Measurements from ENCODE around the gene BAZ1B. TPM values are rescaled to one million over a fixed set of nuclear protein-coding genes. Genes with fewer than 3 reads are reported as not detected.
A peak's percentile ranks its signal among the peaks of the same experiment; 100 is the strongest.
"Not testable (repeated sequence)": the region's sequence is repeated elsewhere in the genome, so short reads cannot be mapped to it uniquely, and the experiment has no call there.

BAZ1B gene
- total and polyA plus RNA-seq, 4 donors = 8.6 to 31.3 (median 21.5) TPM

GRCh38 chr7:73404860-73405259, 117.2 kb downstream of the BAZ1B start:
- DNase-seq (ENCODE audit: low spot score); H3K27ac ChIP-seq (ENCODE audit: low read depth in 1 of 2, low read length in 2 of 2); H3K27me3 ChIP-seq (ENCODE audit: control insufficient read depth in 4 of 4, insufficient read depth in 4 of 4, low read length in 3 of 4); H3K4me3 ChIP-seq (ENCODE audit: low read depth in 1 of 3, low read length in 3 of 3); H3K9me3 ChIP-seq (ENCODE audit: control insufficient read depth in 4 of 4, low read length in 3 of 4); H3K36me3 ChIP-seq (ENCODE audit: control insufficient read depth in 4 of 4, insufficient read depth in 3 of 4, low read depth in 1 of 4, low read length in 3 of 4); H3K9ac ChIP-seq (ENCODE audit: low read depth in 1 of 2, low read length in 2 of 2); H3K4me1 ChIP-seq (ENCODE audit: control insufficient read depth in 4 of 4, insufficient read depth in 4 of 4, low read length in 3 of 4): not testable (repeated sequence)
- 96% methylated on average over 3 of the region's 3 CpGs for WGBS

GRCh38 chr7:73399185-73400050, 122.7 kb downstream of the BAZ1B start:
- WGBS = 54% methylated on average over 19 of the region's 19 CpGs
- TF ChIP-seq SP1 (IDR thresholded peaks at IDR 0.05) = peak; percentile 18
- TF ChIP-seq MAX (IDR thresholded peaks at IDR 0.05) = peak; percentile 53
- peak; percentile 13 to 44 for TF ChIP-seq HNF4A (conservative IDR thresholded peaks at IDR 0.05)
- H3K4me1 ChIP-seq (ENCODE audit: control insufficient read depth in 4 of 4, insufficient read depth in 4 of 4, low read length in 3 of 4); H3K9me3 ChIP-seq (ENCODE audit: control insufficient read depth in 4 of 4, low read length in 3 of 4); H3K27ac ChIP-seq (ENCODE audit: low read depth in 1 of 2, low read length in 2 of 2); H3K27me3 ChIP-seq (ENCODE audit: control insufficient read depth in 4 of 4, insufficient read depth in 4 of 4, low read length in 3 of 4); H3K9ac ChIP-seq (ENCODE audit: low read depth in 1 of 2, low read length in 2 of 2); H3K36me3 ChIP-seq (ENCODE audit: control insufficient read depth in 4 of 4, insufficient read depth in 3 of 4, low read depth in 1 of 4, low read length in 3 of 4): not testable (repeated sequence)
- peak overlapping the region in 2 of 3 donors; percentile 28 to 30 for H3K4me3 ChIP-seq (ENCODE audit: low read depth in 1 of 3, low read length in 3 of 3)
- peak; percentile 84 for DNase-seq (ENCODE audit: low spot score)

- TF ChIP-seq NR2F2 (IDR thresholded peaks at IDR 0.05) (no peak), FOXA2 (IDR thresholded peaks at IDR 0.05) (no peak), SP1 (IDR thresholded peaks at IDR 0.05) (no peak), RXRA (IDR thresholded peaks at IDR 0.05) (no peak), JUND (IDR thresholded peaks at IDR 0.05) (no peak), EGR1 (IDR thresholded peaks at IDR 0.05; ENCODE audit: low read depth in 2 of 2) (no peak), HNF4A (conservative IDR thresholded peaks at IDR 0.05) (no peak), CTCF (IDR thresholded peaks at IDR 0.05; ENCODE audit: low read depth, low read length, missing input control) (no peak), GABPA (IDR thresholded peaks at IDR 0.05 in 1 of 2, conservative IDR thresholded peaks at IDR 0.05 in 1 of 2) (no peak), RAD21 (IDR thresholded peaks at IDR 0.05) (no peak), YY1 (IDR thresholded peaks at IDR 0.05) (no peak), FOXA1 (IDR thresholded peaks at IDR 0.05) (no peak), MAX (IDR thresholded peaks at IDR 0.05) (no peak), ZBTB33 (IDR thresholded peaks at IDR 0.05) (no peak)
- Histone ChIP-seq H3K4me3 (ENCODE audit: low read depth in 1 of 3, low read length in 3 of 3) (no peak overlapping the region), H3K36me3 (ENCODE audit: control insufficient read depth in 4 of 4, insufficient read depth in 3 of 4, low read depth in 1 of 4, low read length in 3 of 4) (no peaks in the 10 kb centered on the region), H3K9ac (ENCODE audit: low read depth in 1 of 2, low read length in 2 of 2) (no peak overlapping the region), H3K27ac (ENCODE audit: low read depth in 1 of 2, low read length in 2 of 2) (no peak overlapping the region), H3K9me3 (ENCODE audit: control insufficient read depth in 4 of 4, low read length in 3 of 4) (no peaks in the 10 kb centered on the region), H3K4me1 (ENCODE audit: control insufficient read depth in 4 of 4, insufficient read depth in 4 of 4, low read length in 3 of 4) (peaks cover 0 to 2% (median 0%) of the 10 kb centered on the region in 4 donors), H3K27me3 (ENCODE audit: control insufficient read depth in 4 of 4, insufficient read depth in 4 of 4, low read length in 3 of 4) (no peaks in the 10 kb centered on the region)
- 75% methylated on average over 14 of the region's 14 CpGs for WGBS
- DNase-seq (ENCODE audit: low spot score) = no peak
Measured at GRCh38 chr7:73397521-73398281, 124.4 kb downstream of the BAZ1B start.

Measured in liver (tissue), 9 donors.